ENCODE measurements around the gene VIPR2.
"Not testable (repeated sequence)": the region's sequence is repeated elsewhere in the genome, so short reads cannot be mapped to it uniquely, and the experiment has no call there.

VIPR2 gene

DNA sequence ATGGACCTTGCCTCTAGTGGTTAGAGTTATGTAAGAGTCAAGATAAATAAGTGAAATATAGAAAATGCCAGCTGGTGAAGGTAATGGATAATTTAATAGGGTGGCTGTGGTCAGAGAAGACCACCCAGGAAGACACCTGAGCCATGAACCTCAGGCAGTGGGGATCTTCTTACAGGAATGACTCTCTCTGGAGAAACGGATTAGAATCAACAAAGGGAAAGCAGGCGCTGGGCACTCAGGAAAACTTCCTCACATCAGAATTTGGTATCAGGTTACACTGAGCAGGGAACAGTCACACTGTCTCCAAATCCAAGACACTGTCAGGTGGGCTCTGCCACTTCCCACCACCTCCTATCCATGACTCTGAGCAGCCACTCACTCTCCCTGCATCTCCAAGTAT lies 155.7 kb downstream of the VIPR2 start:
- DNase-seq: no peak
- H3K4me3 ChIP-seq: no peak overlapping the region
- no peaks in the 10 kb centered on the region for H3K4me1 ChIP-seq
- intact Hi-C loops (cut with DNase I; ENCODE audit: low total_unique reads): loop anchor here (10.0 kb wide), 1 partner anchor 214 kb away; no protein-coding TSS in a partner anchor
- peaks cover 0 to 26% of the 10 kb centered on the region in 2 donors for H3K27me3 ChIP-seq
- TF ChIP-seq, protein P1, sequence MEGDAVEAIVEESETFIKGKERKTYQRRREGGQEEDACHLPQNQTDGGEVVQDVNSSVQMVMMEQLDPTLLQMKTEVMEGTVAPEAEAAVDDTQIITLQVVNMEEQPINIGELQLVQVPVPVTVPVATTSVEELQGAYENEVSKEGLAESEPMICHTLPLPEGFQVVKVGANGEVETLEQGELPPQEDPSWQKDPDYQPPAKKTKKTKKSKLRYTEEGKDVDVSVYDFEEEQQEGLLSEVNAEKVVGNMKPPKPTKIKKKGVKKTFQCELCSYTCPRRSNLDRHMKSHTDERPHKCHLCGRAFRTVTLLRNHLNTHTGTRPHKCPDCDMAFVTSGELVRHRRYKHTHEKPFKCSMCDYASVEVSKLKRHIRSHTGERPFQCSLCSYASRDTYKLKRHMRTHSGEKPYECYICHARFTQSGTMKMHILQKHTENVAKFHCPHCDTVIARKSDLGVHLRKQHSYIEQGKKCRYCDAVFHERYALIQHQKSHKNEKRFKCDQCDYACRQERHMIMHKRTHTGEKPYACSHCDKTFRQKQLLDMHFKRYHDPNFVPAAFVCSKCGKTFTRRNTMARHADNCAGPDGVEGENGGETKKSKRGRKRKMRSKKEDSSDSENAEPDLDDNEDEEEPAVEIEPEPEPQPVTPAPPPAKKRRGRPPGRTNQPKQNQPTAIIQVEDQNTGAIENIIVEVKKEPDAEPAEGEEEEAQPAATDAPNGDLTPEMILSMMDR (IDR thresholded peaks at IDR 0.05): no peak
- H3K9me3 ChIP-seq: peaks cover 0 to under 1% (median 0%) of the 10 kb centered on the region in 3 donors
- H3K27ac ChIP-seq: no peak overlapping the region
- H3K36me3 ChIP-seq: no peaks in the 10 kb centered on the region

DNA sequence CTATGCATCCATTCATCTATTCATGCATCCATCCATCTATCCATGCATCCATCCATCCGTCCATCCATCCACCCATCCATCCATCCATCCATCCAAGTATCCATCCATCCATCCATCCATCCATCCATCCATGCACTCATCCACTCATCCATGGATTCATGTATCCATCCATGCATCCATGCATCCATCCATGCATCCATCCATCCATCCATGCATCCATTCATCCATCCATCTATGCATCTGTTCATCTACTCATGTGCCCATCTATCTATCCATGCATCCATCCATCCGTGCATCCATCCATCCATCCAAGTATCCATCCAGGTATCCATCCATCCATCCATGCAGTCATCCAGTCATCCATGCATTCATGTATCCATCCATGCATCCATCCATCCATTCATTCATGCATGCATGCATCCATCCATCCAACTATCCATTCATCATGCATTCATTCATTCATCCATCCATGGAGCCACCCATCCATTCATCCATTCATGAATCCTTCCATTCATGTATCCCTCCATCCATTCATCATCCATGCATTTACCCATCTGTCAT lies 156.3 kb downstream of the VIPR2 start:
- DNase-seq: no peak
- H3K36me3 ChIP-seq: no peaks in the 10 kb centered on the region
- H3K27me3 ChIP-seq: peaks cover 0 to 20% of the 10 kb centered on the region in 2 donors
- H3K27ac ChIP-seq: no peak overlapping the region
- TF ChIP-seq, protein P1 (IDR thresholded peaks at IDR 0.05): no peak
- intact Hi-C loops (cut with DNase I; ENCODE audit: low total_unique reads): loop anchor here (10.0 kb wide), 1 partner anchor 214 kb away; no protein-coding TSS in a partner anchor
- no peak overlapping the region for H3K4me3 ChIP-seq
- peaks cover 0 to 7% (median 2%) of the 10 kb centered on the region in 3 donors for H3K9me3 ChIP-seq
- no peaks in the 10 kb centered on the region for H3K4me1 ChIP-seq

DNA sequence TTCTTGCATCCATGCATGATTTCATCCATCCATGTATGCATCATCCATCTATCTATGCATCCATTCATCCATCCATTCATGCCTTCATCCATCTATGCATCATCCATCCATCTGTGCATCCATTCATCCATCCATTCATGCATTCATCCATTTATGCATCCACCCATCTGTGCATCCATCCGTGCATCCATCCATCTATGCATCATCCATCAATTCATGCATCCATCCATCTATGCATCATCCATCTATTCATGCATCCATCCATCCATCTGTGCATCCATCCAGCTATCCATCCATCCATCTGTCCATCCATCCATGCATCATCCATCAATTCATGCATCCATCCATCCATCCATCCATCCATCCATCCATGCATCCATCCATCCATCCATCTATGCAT lies 157.0 kb downstream of the VIPR2 start:
- DNase-seq: no peak
- H3K9me3 ChIP-seq: peaks cover under 1 to 11% (median 8%) of the 10 kb centered on the region in 3 donors
- intact Hi-C loops (cut with DNase I; ENCODE audit: low total_unique reads): loop anchor here (10.0 kb wide), 1 partner anchor 213 kb away; no protein-coding TSS in a partner anchor
- H3K4me3 ChIP-seq: no peak overlapping the region
- peaks cover 0 to 15% of the 10 kb centered on the region in 2 donors for H3K27me3 ChIP-seq
- no peaks in the 10 kb centered on the region for H3K4me1 ChIP-seq
- TF ChIP-seq, protein P1 (IDR thresholded peaks at IDR 0.05): no peak
- H3K27ac ChIP-seq: no peak overlapping the region
- H3K36me3 ChIP-seq: no peaks in the 10 kb centered on the region

DNA sequence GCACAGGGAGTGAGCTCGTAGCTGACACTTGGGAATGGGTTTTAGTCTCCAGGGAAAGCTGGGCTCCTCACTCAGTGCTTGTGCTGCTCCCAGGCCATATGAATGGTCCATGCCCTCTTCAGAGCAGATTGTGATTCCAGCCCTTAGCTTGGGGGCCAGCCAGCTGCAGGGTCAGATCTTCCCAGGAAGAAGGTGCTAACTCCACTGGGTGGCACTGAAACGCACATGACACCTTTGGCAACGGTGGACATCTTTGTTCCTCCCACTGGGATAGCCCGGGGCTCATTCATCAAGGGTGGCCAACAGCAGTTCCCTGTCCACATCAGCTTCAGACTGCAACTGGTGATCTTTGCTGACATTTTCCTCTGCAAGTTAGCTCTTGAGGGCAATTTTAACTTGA lies 159.1 kb downstream of the VIPR2 start:
- Histone ChIP-seq H3K4me1 (no peaks in the 10 kb centered on the region), H3K9me3 (peaks cover 3 to 24% (median 18%) of the 10 kb centered on the region in 3 donors), H3K36me3 (no peaks in the 10 kb centered on the region), H3K27ac (no peak overlapping the region), H3K27me3 (peaks cover 0 to 6% of the 10 kb centered on the region in 2 donors), H3K4me3 (no peak overlapping the region)
- TF ChIP-seq, protein P1 (IDR thresholded peaks at IDR 0.05): no peak
- intact Hi-C loops (cut with DNase I; ENCODE audit: low total_unique reads): loop anchor here (10.0 kb wide), 1 partner anchor 211 kb away; no protein-coding TSS in a partner anchor
- no peak for DNase-seq

DNA sequence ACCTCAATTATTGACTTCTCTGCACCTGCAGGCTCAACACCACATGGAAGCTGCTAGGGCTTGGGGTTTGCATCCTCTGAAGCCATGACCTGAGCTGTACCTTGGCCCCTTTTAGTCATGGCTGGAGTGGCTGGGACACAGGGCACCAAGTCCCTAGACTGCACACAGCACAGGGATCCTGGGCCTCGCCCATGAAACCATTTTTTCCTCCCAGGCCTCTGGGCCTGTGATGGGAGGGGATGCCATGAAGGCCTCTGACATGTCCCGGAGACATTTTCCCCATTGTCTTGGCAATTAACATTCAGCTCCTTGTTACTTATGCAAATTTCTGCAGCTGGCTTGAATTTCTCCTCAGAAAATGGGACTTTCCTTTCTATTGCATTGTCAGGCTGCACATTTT lies 160.7 kb downstream of the VIPR2 start:
- DNase-seq, H3K4me3 ChIP-seq, H3K4me1 ChIP-seq, H3K27me3 ChIP-seq, H3K36me3 ChIP-seq, H3K27ac ChIP-seq: not testable (repeated sequence)
- H3K9me3 ChIP-seq: peaks cover 3 to 24% (median 18%) of the 10 kb centered on the region in 3 donors
- intact Hi-C loops (cut with DNase I; ENCODE audit: low total_unique reads): loop anchor here (10.0 kb wide), 1 partner anchor 209 kb away; no protein-coding TSS in a partner anchor

DNA sequence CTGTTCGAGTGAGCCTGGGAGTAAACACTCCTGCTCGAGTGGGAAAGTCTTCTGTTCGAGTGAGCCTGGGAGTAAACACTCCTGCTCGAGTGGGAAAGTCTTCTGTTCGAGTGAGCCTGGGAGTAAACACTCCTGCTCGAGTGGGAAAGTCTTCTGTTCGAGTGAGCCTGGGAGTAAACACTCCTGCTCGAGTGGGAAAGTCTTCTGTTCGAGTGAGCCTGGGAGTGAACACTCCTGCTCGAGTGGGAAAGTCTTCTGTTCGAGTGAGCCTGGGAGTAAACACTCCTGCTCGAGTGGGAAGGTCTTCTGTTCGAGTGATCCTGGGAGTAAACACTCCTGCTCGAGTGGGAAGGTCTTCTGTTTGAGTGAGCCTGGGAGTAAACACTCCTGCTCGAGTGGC lies 162.6 kb downstream of the VIPR2 start:
- H3K27ac ChIP-seq, H3K4me3 ChIP-seq, H3K4me1 ChIP-seq, H3K36me3 ChIP-seq, DNase-seq, H3K27me3 ChIP-seq: not testable (repeated sequence)
- peaks cover 3 to 24% (median 18%) of the 10 kb centered on the region in 3 donors for H3K9me3 ChIP-seq
- intact Hi-C loops (cut with DNase I; ENCODE audit: low total_unique reads): loop anchor here (10.0 kb wide), 1 partner anchor 207 kb away; no protein-coding TSS in a partner anchor

Data from tibial artery (tissue), 4 donors.